Endothelial cell of umbilical vein (primary cell): ENCODE data around the gene B4GALNT1. TPM values are rescaled to one million over a fixed set of nuclear protein-coding genes. Genes with fewer than 3 reads are reported as not detected.

Experiments
- BruUV-seq: library from RNA; stranded (reverse); fragments of 400-500 nt; replicated peaks from 2 replicates; lab custom pipeline; 2021; lab: Mats Ljungman, UMichigan
- CTCF ChIA-PET: fragments of 300-600, 350-600 bp; sonication (Branson Sonifier 250); formaldehyde crosslinking; loops from one replicate; lab custom pipeline; 2021; ENCODE audit warnings: antibody characterized with exemption, inconsistent platforms; lab: Charles Lee
- POLR2A ChIA-PET: fragments of 300-600, 350-600 bp; sonication (Branson Sonifier 250); formaldehyde crosslinking; loops from one replicate; lab custom pipeline; 2021; ENCODE audit warnings: antibody characterized with exemption, inconsistent platforms; lab: Charles Lee
- DNase-seq: peaks from one replicate; pipeline ENCODE4 v3.0.0-alpha.2; 2011; ENCODE audit warnings: low read depth, low spot score
- FAIRE-seq: peaks from 2 replicates; lab custom pipeline; 2011; peaks lifted over from hg19 to GRCh38; lab: Jason Lieb, UNC
- H2AFZ ChIP-seq: 2 replicates; pipeline ENCODE4 v1.6.0; 2012; ENCODE audit warnings: low read depth, low read length, control low read depth, inconsistent platforms
- H3K27ac ChIP-seq: 2 replicates; pipeline ENCODE4 v1.5.1; 2011; ENCODE audit warnings: low read depth, mild to moderate bottlenecking, control low read depth, low read length, moderate library complexity; ENCODE audit not compliant: insufficient read depth
- H3K27me3 ChIP-seq, 2 experiments: 2 replicates each; pipeline versions ENCODE4 v1.6.0 to v1.6.1; 2011; ENCODE audit warnings: low read length in 2 of 2, mixed read lengths in 1 of 2; ENCODE audit not compliant: control insufficient read depth in 2 of 2, insufficient read depth in 2 of 2
- H3K36me3 ChIP-seq, 2 experiments: 2 replicates in 1 of 2; 3 replicates in 1 of 2; pipeline ENCODE4 v1.5.1; 2011; ENCODE audit warnings: low read length in 2 of 2, mild to moderate bottlenecking in 1 of 2, moderate library complexity in 1 of 2; ENCODE audit not compliant: control insufficient read depth in 2 of 2, insufficient read depth in 2 of 2; ENCODE audit errors: extremely low read depth in 1 of 2
- H3K4me1 ChIP-seq: 3 replicates; pipeline ENCODE4 v1.5.1; 2011; ENCODE audit warnings: mild to moderate bottlenecking, low read length; ENCODE audit not compliant: control insufficient read depth, insufficient read depth; ENCODE audit errors: extremely low read depth
- H3K4me2 ChIP-seq: 2 replicates; pipeline ENCODE4 v1.6.1; 2011; ENCODE audit warnings: low read length, control low read depth, mixed read lengths; ENCODE audit not compliant: insufficient read depth
- H3K4me3 ChIP-seq, 3 experiments: fragments of 200-600 bp in 1 of 3; sonication (generic), shearing (Covaris generic) in 1 of 3; replicated peaks in 1 of 3; 2 replicates each; pipeline ENCODE4 v1.5.1; 2011 to 2016; ENCODE audit warnings: control low read depth in 3 of 3, low read length in 3 of 3, mild to moderate bottlenecking in 2 of 3, inconsistent platforms in 1 of 3, low read depth in 1 of 3, moderate library complexity in 1 of 3; ENCODE audit not compliant: insufficient read depth in 1 of 3
- H3K79me2 ChIP-seq: 2 replicates; pipeline ENCODE4 v1.6.0; 2012; ENCODE audit warnings: low read length, inconsistent platforms; ENCODE audit not compliant: control insufficient read depth, insufficient read depth
- H3K9ac ChIP-seq: replicated peaks from 2 replicates; pipeline ENCODE3; 2011; ENCODE audit warnings: low read length, control low read depth; ENCODE audit not compliant: insufficient read depth; ENCODE audit errors: extremely low read depth
- H3K9me1 ChIP-seq: replicated peaks from 3 replicates; pipeline ENCODE4 v1.6.0; 2011; ENCODE audit warnings: mild to moderate bottlenecking, low read length; ENCODE audit not compliant: control insufficient read depth, insufficient read depth; ENCODE audit errors: extremely low read depth
- H3K9me3 ChIP-seq: replicated peaks from 2 replicates; pipeline ENCODE4 v1.5.1; 2012; ENCODE audit warnings: low read length, inconsistent platforms; ENCODE audit not compliant: control insufficient read depth, insufficient read depth
- H4K20me1 ChIP-seq: replicated peaks from 2 replicates; pipeline ENCODE3; 2011; ENCODE audit warnings: mild to moderate bottlenecking, low read length; ENCODE audit not compliant: control insufficient read depth, insufficient read depth; ENCODE audit errors: extremely low read depth
- CTCF ChIP-seq, 2 donors: IDR thresholded peaks; 1 replicate in 1 of 2; 2 replicates in 1 of 2; pipeline ENCODE4 v1.5.1; 2011; ENCODE audit warnings: low read length in 2 of 2, mild to moderate bottlenecking in 2 of 2, moderate library complexity in 2 of 2, control low read depth in 1 of 2, inconsistent platforms in 1 of 2, low read depth in 1 of 2; ENCODE audit not compliant: insufficient read depth in 1 of 2; ENCODE audit errors: extremely low read depth in 1 of 2
- EZH2 ChIP-seq: IDR thresholded peaks from 2 replicates; pipeline ENCODE4 v1.6.1; 2012; ENCODE audit warnings: borderline replicate concordance, low read depth, mild to moderate bottlenecking, moderate library complexity, low read length, inconsistent platforms; ENCODE audit not compliant: severe bottlenecking
- FOS ChIP-seq: IDR thresholded peaks from 2 replicates; pipeline ENCODE4 v1.6.1; 2011; ENCODE audit warnings: mild to moderate bottlenecking, low read length, moderate library complexity, borderline replicate concordance; ENCODE audit not compliant: insufficient read depth
- GATA2 ChIP-seq: IDR thresholded peaks from 2 replicates; pipeline ENCODE4 v1.7.0; 2011; ENCODE audit warnings: low read depth, mild to moderate bottlenecking, moderate library complexity, mixed read lengths, low read length; ENCODE audit not compliant: insufficient read length, insufficient read depth
- JUN ChIP-seq: IDR thresholded peaks from 2 replicates; pipeline ENCODE4 v1.6.1; 2011; ENCODE audit warnings: borderline replicate concordance, low read depth; ENCODE audit not compliant: insufficient read length, insufficient read depth
- MAX ChIP-seq: IDR thresholded peaks from 2 replicates; pipeline ENCODE4 v1.6.1; 2011; ENCODE audit not compliant: insufficient read depth, insufficient read length
- MYC ChIP-seq: IDR thresholded peaks from one replicate; pipeline ENCODE4 v1.6.1; 2011; ENCODE audit warnings: mild to moderate bottlenecking, low read depth, low read length
- POLR2A ChIP-seq: IDR thresholded peaks from 2 replicates; pipeline ENCODE4 v1.6.1; 2012; ENCODE audit warnings: low read depth, mild to moderate bottlenecking, control low read depth, low read length
- POLR2AphosphoS5 ChIP-seq: IDR thresholded peaks from 2 replicates; pipeline ENCODE4 v1.6.1; 2012; ENCODE audit warnings: low read depth, mild to moderate bottlenecking, control low read depth, low read length, moderate library complexity; ENCODE audit not compliant: insufficient read depth
- dilution Hi-C: fragments of 300-500 bp; cut with MboI; formaldehyde crosslinking; loops from one replicate; pipeline ENCODE4 v1.15.0; 2019; ENCODE audit warnings: low sequenced_read_pairs; ENCODE audit not compliant: extremely low pct_ligation_motif_present
- intact Hi-C: fragments of 100-400 bp; cut with micrococcal nuclease; formaldehyde crosslinking; loops from one replicate; pipeline ENCODE4 v1.10.0; 2022
- polyA plus RNA-seq, 4 experiments: library from polyadenylated mRNA; depleted of rRNA in 3 of 4; stranded (reverse) in 3 of 4; unstranded in 1 of 4; fragments of >200 nt; gene quantifications; 2 replicates each; pipeline versions ENCODE4 v1.2.1 to v1.2.3, GENCODE V29; 2011 to 2012; ENCODE audit warnings: missing spikeins in 1 of 4
- total RNA-seq: library from RNA; stranded (reverse); gene quantifications from 2 replicates; pipeline ENCODE4 v1.2.3, GENCODE V29; 2021

Gene B4GALNT1
- total and polyA plus RNA-seq, 2 donors (not counting 3 experiments of a cell fraction or from before 2014, with no cell fraction given) = 0.33 to 0.35 TPM

- no peak for DNase-seq
- BruUV-seq = no TSS peak
- intact Hi-C loops (no loop called here), dilution Hi-C loops (no loop called here)
- Histone ChIP-seq H3K4me3 (no peak overlapping the region), H3K27me3 (peaks cover under 1 to 2% of the 10 kb centered on the region in 2 experiments), H3K9me1 (no peaks in the 10 kb centered on the region), H3K4me1 (no peaks in the 10 kb centered on the region), H3K9me3 (no peaks in the 10 kb centered on the region), H3K27ac (no peak overlapping the region), H4K20me1 (no peaks in the 10 kb centered on the region), H3K4me2 (no peak overlapping the region), H3K9ac (no peak overlapping the region), H3K79me2 (no peaks in the 10 kb centered on the region), H2AFZ (no peak overlapping the region), H3K36me3 (no peaks in the 10 kb centered on the region)
- TF ChIP-seq GATA2 = no peak
- TF ChIP-seq POLR2AphosphoS5 = no peak
- TF ChIP-seq POLR2A = no peak
- TF ChIP-seq MAX = no peak
- TF ChIP-seq MYC = no peak
- no peak for TF ChIP-seq JUN
- no peak for TF ChIP-seq FOS
- TF ChIP-seq EZH2 = no peak
- no peak for TF ChIP-seq CTCF (IDR thresholded peaks at IDR 0.05; ENCODE audit: extremely low read depth in 1 of 2, insufficient read depth in 1 of 2, low read depth in 1 of 2, low read length in 2 of 2)
- ChIA-PET POLR2A (no interaction called here), CTCF (interaction anchor here (1.4 kb wide), 1 partner anchor 91 kb away, joined by 3 read pairs; no protein-coding TSS in a partner anchor)
- no peak for FAIRE-seq
Observed at GRCh38 chr12:57674691-57675090, 41.7 kb upstream of the B4GALNT1 start.
